ENCODE results near the gene CDKN2C. TPM values are rescaled to one million over a fixed set of nuclear protein-coding genes. Genes with fewer than 3 reads are reported as not detected.

Gene CDKN2C
- polyA plus RNA-seq, 1 donor from 2014 or later, result 0.25 TPM

DNA sequence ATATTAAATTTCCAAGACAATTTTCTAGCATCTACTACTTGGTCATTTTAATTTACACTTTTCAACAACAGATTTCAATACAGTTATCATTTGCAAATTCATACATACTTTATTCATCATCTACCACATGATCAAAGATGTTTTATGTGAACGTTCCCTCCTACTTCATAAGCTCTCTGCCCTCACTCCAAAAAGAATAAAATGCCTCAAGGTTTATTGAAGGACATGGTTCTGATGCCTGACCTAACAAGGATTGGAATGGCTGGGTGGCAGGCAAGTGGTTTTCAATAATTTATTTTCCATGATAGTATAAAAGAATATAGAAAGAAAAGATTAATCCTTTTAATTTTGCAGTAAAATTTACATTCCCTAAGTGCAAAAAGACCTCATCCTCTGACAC, 5.4 kb downstream of the CDKN2C start:
- H3K79me2 ChIP-seq (replicated peaks; ENCODE audit: insufficient read depth, low read length), result no peaks in the 10 kb centered on the region
- H3K4me3 ChIP-seq (ENCODE audit: low read length), result no peak overlapping the region
- no peak overlapping the region for H2AFZ ChIP-seq (ENCODE audit: low read depth, low read length)
- no peak overlapping the region for H3K9ac ChIP-seq (ENCODE audit: low read length)
- no peak overlapping the region for H3K4me2 ChIP-seq (ENCODE audit: low read length)
- H3K9me2 ChIP-seq (ENCODE audit: insufficient read depth, low read length), result no peaks in the 10 kb centered on the region
- no peaks in the 10 kb centered on the region for H3K36me3 ChIP-seq (ENCODE audit: insufficient read depth, low read length)
- H3K27ac ChIP-seq (ENCODE audit: low read length), result no peak overlapping the region
- TF ChIP-seq SMC3 (conservative IDR thresholded peaks at IDR 0.05; ENCODE audit: poor library complexity) (no peak), TAF1 (IDR thresholded peaks at IDR 0.05; ENCODE audit: low read depth) (no peak)
- H4K20me1 ChIP-seq (ENCODE audit: insufficient read depth), result no peaks in the 10 kb centered on the region
- H3K9me3 ChIP-seq (ENCODE audit: low read length), result no peaks in the 10 kb centered on the region
- H3K27me3 ChIP-seq (ENCODE audit: insufficient read depth, low read depth, low read length), result peaks cover 99% of the 10 kb centered on the region
- H3F3A ChIP-seq (ENCODE audit: insufficient read depth, low read length, poor library complexity, severe bottlenecking), result no peaks in the 10 kb centered on the region

DNA sequence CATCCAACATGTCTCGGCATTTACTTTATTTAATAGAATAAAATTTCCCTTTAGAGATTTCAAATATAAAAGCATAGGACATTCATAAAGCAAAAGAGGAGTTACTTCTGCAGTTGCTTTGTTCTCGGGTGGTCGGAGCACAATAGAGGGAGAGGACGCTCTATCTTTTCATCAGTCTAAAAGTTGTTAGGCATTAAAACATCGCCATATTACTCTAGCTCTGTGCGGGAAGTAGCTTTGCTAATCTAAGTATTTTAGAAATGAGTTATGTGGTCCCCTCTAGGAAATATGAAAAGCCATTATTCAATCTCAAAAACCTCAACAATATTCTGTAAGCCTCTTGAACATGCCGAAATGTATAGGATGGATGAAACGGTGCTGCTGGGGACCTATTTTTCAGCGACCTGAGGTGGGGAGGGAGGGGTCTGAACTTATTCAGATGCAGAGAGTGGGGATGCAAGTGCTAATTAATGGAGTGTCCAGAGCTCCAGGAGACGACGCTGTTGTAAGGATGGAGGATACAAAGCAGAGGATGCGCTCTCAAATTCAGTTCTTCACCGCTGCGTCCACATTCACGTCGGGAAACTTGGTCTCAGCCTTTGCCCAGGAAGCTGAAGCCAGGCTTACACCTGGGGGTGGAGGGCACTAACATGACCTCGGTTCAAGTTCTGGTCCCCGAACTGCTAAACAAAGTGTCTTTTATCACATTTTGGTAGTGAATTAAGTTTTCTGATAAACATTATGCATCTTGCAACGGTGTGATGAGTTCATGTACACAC, 6.3 kb downstream of the CDKN2C start:
- Histone ChIP-seq H3K4me3 (ENCODE audit: low read length) (no peak overlapping the region), H4K20me1 (ENCODE audit: insufficient read depth) (no peaks in the 10 kb centered on the region)
- no peak for TF ChIP-seq RAD21 (conservative IDR thresholded peaks at IDR 0.05)
- TF ChIP-seq POLR2AphosphoS5 (IDR thresholded peaks at IDR 0.05), result no peak
- TF ChIP-seq, protein P1, sequence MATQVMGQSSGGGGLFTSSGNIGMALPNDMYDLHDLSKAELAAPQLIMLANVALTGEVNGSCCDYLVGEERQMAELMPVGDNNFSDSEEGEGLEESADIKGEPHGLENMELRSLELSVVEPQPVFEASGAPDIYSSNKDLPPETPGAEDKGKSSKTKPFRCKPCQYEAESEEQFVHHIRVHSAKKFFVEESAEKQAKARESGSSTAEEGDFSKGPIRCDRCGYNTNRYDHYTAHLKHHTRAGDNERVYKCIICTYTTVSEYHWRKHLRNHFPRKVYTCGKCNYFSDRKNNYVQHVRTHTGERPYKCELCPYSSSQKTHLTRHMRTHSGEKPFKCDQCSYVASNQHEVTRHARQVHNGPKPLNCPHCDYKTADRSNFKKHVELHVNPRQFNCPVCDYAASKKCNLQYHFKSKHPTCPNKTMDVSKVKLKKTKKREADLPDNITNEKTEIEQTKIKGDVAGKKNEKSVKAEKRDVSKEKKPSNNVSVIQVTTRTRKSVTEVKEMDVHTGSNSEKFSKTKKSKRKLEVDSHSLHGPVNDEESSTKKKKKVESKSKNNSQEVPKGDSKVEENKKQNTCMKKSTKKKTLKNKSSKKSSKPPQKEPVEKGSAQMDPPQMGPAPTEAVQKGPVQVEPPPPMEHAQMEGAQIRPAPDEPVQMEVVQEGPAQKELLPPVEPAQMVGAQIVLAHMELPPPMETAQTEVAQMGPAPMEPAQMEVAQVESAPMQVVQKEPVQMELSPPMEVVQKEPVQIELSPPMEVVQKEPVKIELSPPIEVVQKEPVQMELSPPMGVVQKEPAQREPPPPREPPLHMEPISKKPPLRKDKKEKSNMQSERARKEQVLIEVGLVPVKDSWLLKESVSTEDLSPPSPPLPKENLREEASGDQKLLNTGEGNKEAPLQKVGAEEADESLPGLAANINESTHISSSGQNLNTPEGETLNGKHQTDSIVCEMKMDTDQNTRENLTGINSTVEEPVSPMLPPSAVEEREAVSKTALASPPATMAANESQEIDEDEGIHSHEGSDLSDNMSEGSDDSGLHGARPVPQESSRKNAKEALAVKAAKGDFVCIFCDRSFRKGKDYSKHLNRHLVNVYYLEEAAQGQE (IDR thresholded peaks at IDR 0.05; ENCODE audit: borderline replicate concordance), result no peak
- no peak for TF ChIP-seq TAF1 (IDR thresholded peaks at IDR 0.05; ENCODE audit: low read depth)
- no peak for TF ChIP-seq SMC3 (conservative IDR thresholded peaks at IDR 0.05; ENCODE audit: poor library complexity)

GRCh38 chr1:50976890-50977574, 7.0 kb downstream of the CDKN2C start:
- Histone ChIP-seq H3K27ac (ENCODE audit: low read length) (no peak overlapping the region), H3K27me3 (ENCODE audit: insufficient read depth, low read depth, low read length) (peaks cover 99% of the 10 kb centered on the region), H3K4me3 (ENCODE audit: low read length) (peak overlapping the region; percentile 53), H3K9ac (ENCODE audit: low read length) (no peak overlapping the region), H2AFZ (ENCODE audit: low read depth, low read length) (no peak overlapping the region), H3K9me2 (ENCODE audit: insufficient read depth, low read length) (no peaks in the 10 kb centered on the region), H4K20me1 (ENCODE audit: insufficient read depth) (no peaks in the 10 kb centered on the region), H3K79me2 (replicated peaks; ENCODE audit: insufficient read depth, low read length) (no peaks in the 10 kb centered on the region), H3K36me3 (ENCODE audit: insufficient read depth, low read length) (no peaks in the 10 kb centered on the region), H3F3A (ENCODE audit: insufficient read depth, low read length, poor library complexity, severe bottlenecking) (no peaks in the 10 kb centered on the region), H3K9me3 (ENCODE audit: low read length) (no peaks in the 10 kb centered on the region), H3K4me2 (ENCODE audit: low read length) (no peak overlapping the region)
- TF ChIP-seq RAD21 (conservative IDR thresholded peaks at IDR 0.05), result no peak
- no peak for TF ChIP-seq TAF1 (IDR thresholded peaks at IDR 0.05; ENCODE audit: low read depth)
- no peak for TF ChIP-seq SMC3 (conservative IDR thresholded peaks at IDR 0.05; ENCODE audit: poor library complexity)
- TF ChIP-seq POLR2AphosphoS5 (IDR thresholded peaks at IDR 0.05), result no peak
- TF ChIP-seq, protein P2, sequence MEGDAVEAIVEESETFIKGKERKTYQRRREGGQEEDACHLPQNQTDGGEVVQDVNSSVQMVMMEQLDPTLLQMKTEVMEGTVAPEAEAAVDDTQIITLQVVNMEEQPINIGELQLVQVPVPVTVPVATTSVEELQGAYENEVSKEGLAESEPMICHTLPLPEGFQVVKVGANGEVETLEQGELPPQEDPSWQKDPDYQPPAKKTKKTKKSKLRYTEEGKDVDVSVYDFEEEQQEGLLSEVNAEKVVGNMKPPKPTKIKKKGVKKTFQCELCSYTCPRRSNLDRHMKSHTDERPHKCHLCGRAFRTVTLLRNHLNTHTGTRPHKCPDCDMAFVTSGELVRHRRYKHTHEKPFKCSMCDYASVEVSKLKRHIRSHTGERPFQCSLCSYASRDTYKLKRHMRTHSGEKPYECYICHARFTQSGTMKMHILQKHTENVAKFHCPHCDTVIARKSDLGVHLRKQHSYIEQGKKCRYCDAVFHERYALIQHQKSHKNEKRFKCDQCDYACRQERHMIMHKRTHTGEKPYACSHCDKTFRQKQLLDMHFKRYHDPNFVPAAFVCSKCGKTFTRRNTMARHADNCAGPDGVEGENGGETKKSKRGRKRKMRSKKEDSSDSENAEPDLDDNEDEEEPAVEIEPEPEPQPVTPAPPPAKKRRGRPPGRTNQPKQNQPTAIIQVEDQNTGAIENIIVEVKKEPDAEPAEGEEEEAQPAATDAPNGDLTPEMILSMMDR (IDR thresholded peaks at IDR 0.05; ENCODE audit: poor library complexity, severe bottlenecking), result no peak
- peak; percentile 87 for TF ChIP-seq EZH2 (IDR thresholded peaks at IDR 0.05; ENCODE audit: borderline replicate concordance, insufficient read depth, low read length, poor library complexity, severe bottlenecking)
- TF ChIP-seq, protein P1 (IDR thresholded peaks at IDR 0.05; ENCODE audit: borderline replicate concordance), result no peak
- TF ChIP-seq MXI1 (conservative IDR thresholded peaks at IDR 0.05; ENCODE audit: poor library complexity, severe bottlenecking), result no peak

More for the DNA sequence above, 6.3 kb downstream of the CDKN2C start:
- no peak overlapping the region for H2AFZ ChIP-seq (ENCODE audit: low read depth, low read length)
- no peaks in the 10 kb centered on the region for H3F3A ChIP-seq (ENCODE audit: insufficient read depth, low read length, poor library complexity, severe bottlenecking)
- peaks cover 99% of the 10 kb centered on the region for H3K27me3 ChIP-seq (ENCODE audit: insufficient read depth, low read depth, low read length)
- H3K4me2 ChIP-seq (ENCODE audit: low read length), result no peak overlapping the region
- no peaks in the 10 kb centered on the region for H3K36me3 ChIP-seq (ENCODE audit: insufficient read depth, low read length)
- no peaks in the 10 kb centered on the region for H3K9me3 ChIP-seq (ENCODE audit: low read length)
- no peak overlapping the region for H3K9ac ChIP-seq (ENCODE audit: low read length)
- H3K9me2 ChIP-seq (ENCODE audit: insufficient read depth, low read length), result no peaks in the 10 kb centered on the region
- no peak overlapping the region for H3K27ac ChIP-seq (ENCODE audit: low read length)
- no peaks in the 10 kb centered on the region for H3K79me2 ChIP-seq (replicated peaks; ENCODE audit: insufficient read depth, low read length)
